Smooth muscle cell (in vitro differentiated cells): ENCODE results near the gene IL1RAPL1. TPM values are rescaled to one million over a fixed set of nuclear protein-coding genes. Genes with fewer than 3 reads are reported as not detected.

Source experiments
- DNase-seq: peaks from one replicate; lab custom pipeline; 2025; ENCODE audit not compliant: unreplicated experiment; lab: John Stamatoyannopoulos, UW
- H2AFZ ChIP-seq: fragments of 200-600 bp; sonication (generic); 2 replicates; pipeline ENCODE4 v1.6.0; 2016; ENCODE audit warnings: antibody characterized with exemption, low read depth, mild to moderate bottlenecking
- H3F3A ChIP-seq: fragments of 200-600 bp; sonication (generic); 2 replicates; pipeline ENCODE4 v1.6.0; 2017; ENCODE audit warnings: antibody characterized with exemption, low read depth
- H3K27ac ChIP-seq: fragments of 200-600 bp; sonication (generic); 2 replicates; pipeline ENCODE4 v1.5.1; 2016; ENCODE audit warnings: low read depth, mild to moderate bottlenecking
- H3K27me3 ChIP-seq: fragments of 200-600 bp; sonication (generic); 2 replicates; pipeline ENCODE4 v1.6.1; 2016; ENCODE audit warnings: low read depth, mild to moderate bottlenecking
- H3K36me3 ChIP-seq: fragments of 200-600 bp; sonication (generic); 2 replicates; pipeline ENCODE4 v1.5.1; 2016; ENCODE audit warnings: low read depth
- H3K4me1 ChIP-seq: fragments of 200-600 bp; sonication (generic); 2 replicates; pipeline ENCODE4 v1.5.1; 2016; ENCODE audit warnings: low read depth
- H3K4me2 ChIP-seq: fragments of 200-600 bp; sonication (generic); 2 replicates; pipeline ENCODE4 v1.6.0; 2016; ENCODE audit warnings: mild to moderate bottlenecking
- H3K4me3 ChIP-seq: fragments of 200-600 bp; sonication (generic); 2 replicates; pipeline ENCODE4 v1.5.1; 2016; ENCODE audit warnings: mild to moderate bottlenecking
- H3K79me2 ChIP-seq: fragments of 200-600 bp; sonication (generic); 2 replicates; pipeline ENCODE4 v1.6.0; 2016; ENCODE audit warnings: low read depth, mild to moderate bottlenecking
- H3K9ac ChIP-seq: fragments of 200-600 bp; sonication (generic); 2 replicates; pipeline ENCODE4 v1.6.0; 2016; ENCODE audit warnings: low read depth
- H3K9me3 ChIP-seq: fragments of 200-600 bp; sonication (generic); replicated peaks from 2 replicates; pipeline ENCODE4 v1.5.1; 2016; ENCODE audit warnings: low read depth
- H4K20me1 ChIP-seq: fragments of 200-600 bp; sonication (generic); 2 replicates; pipeline ENCODE4 v1.6.0; 2016; ENCODE audit warnings: low read depth
- WGBS: methylation state at CpG from one replicate; pipeline ENCODE4 v1.1.7; 2016; ENCODE audit warnings: low lambda C conversion rate; 5-methylcytosine and 5-hydroxymethylcytosine counted together
- polyA plus RNA-seq: library from polyadenylated mRNA; unstranded; fragments of >200 nt; fragmentation: Nextera tagmentation; extraction: Ambion mirVana; gene quantifications from 2 replicates; pipeline ENCODE4 v1.2.1, GENCODE V29; 2016
- total RNA-seq: library from RNA; depleted of rRNA; stranded (reverse); fragments of >200 nt; gene quantifications from 2 replicates; pipeline ENCODE4 v1.2.3, GENCODE V29; 2014
- TF ChIP-seq, protein P1 (sequence below): fragments of 200-600 bp; sonication (generic); IDR thresholded peaks from 2 replicates; pipeline ENCODE4 v1.5.1; 2017; ENCODE audit warnings: borderline replicate concordance, mild to moderate bottlenecking, antibody characterized with exemption; ENCODE audit not compliant: insufficient read depth, poor library complexity, severe bottlenecking

IL1RAPL1 gene
- total and polyA plus RNA-seq, 2 experiments from 2014 or later, result 0.04 TPM; not detected in 1

- TF ChIP-seq, protein P1, sequence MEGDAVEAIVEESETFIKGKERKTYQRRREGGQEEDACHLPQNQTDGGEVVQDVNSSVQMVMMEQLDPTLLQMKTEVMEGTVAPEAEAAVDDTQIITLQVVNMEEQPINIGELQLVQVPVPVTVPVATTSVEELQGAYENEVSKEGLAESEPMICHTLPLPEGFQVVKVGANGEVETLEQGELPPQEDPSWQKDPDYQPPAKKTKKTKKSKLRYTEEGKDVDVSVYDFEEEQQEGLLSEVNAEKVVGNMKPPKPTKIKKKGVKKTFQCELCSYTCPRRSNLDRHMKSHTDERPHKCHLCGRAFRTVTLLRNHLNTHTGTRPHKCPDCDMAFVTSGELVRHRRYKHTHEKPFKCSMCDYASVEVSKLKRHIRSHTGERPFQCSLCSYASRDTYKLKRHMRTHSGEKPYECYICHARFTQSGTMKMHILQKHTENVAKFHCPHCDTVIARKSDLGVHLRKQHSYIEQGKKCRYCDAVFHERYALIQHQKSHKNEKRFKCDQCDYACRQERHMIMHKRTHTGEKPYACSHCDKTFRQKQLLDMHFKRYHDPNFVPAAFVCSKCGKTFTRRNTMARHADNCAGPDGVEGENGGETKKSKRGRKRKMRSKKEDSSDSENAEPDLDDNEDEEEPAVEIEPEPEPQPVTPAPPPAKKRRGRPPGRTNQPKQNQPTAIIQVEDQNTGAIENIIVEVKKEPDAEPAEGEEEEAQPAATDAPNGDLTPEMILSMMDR, result no peak
- H3K27ac ChIP-seq, result no peak overlapping the region
- WGBS, result 72% methylated on average over 3 of the region's 3 CpGs
- DNase-seq, result no peak
- H3K9me3 ChIP-seq, result no peaks in the 10 kb centered on the region
- H2AFZ ChIP-seq, result no peak overlapping the region
- H3K9ac ChIP-seq, result no peak overlapping the region
- no peaks in the 10 kb centered on the region for H3K4me1 ChIP-seq
- H4K20me1 ChIP-seq, result no peaks in the 10 kb centered on the region
- H3K4me3 ChIP-seq, result no peak overlapping the region
- no peaks in the 10 kb centered on the region for H3F3A ChIP-seq
- no peaks in the 10 kb centered on the region for H3K79me2 ChIP-seq
- H3K4me2 ChIP-seq, result no peak overlapping the region
- H3K27me3 ChIP-seq, result no peaks in the 10 kb centered on the region
- H3K36me3 ChIP-seq, result no peaks in the 10 kb centered on the region
These were observed 51.5 kb downstream of the IL1RAPL1 start for GRCh38 chrX:28638775-28639174.

DNA sequence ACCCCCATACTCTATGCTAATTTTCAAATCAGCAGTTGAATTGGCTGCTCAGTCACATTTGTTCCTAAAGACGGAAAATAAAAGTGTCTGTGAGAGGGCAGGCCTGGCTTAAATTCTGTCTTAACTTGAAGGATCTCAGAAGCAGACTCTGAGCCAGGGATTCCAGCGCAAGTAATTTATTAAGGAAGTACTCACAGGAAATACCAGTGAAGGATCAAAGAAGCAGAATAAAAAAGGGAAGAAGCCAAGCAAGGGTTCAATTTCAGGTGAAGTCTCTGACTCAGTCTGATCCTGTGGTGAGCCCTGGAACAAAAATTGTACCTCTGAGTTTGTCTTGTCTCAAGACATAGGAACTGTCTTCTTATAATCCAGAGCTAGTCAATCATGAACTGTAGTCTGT lies 52.2 kb downstream of the IL1RAPL1 start:
- no peaks in the 10 kb centered on the region for H3F3A ChIP-seq
- no peaks in the 10 kb centered on the region for H3K27me3 ChIP-seq
- H3K36me3 ChIP-seq, result no peaks in the 10 kb centered on the region
- DNase-seq, result no peak
- no peaks in the 10 kb centered on the region for H3K9me3 ChIP-seq
- WGBS, result 47% methylated on average over 2 of the region's 2 CpGs
- H3K27ac ChIP-seq, result no peak overlapping the region
- H3K4me2 ChIP-seq, result no peak overlapping the region
- H3K4me3 ChIP-seq, result no peak overlapping the region
- H4K20me1 ChIP-seq, result no peaks in the 10 kb centered on the region
- H3K79me2 ChIP-seq, result no peaks in the 10 kb centered on the region
- TF ChIP-seq, protein P1, result no peak
- H3K9ac ChIP-seq, result no peak overlapping the region
- H3K4me1 ChIP-seq, result no peaks in the 10 kb centered on the region
- H2AFZ ChIP-seq, result no peak overlapping the region

- Histone ChIP-seq H3K4me1 (no peaks in the 10 kb centered on the region), H3K79me2 (no peaks in the 10 kb centered on the region), H3K27ac (no peak overlapping the region), H3K4me2 (no peak overlapping the region), H3K27me3 (no peaks in the 10 kb centered on the region), H3K4me3 (no peak overlapping the region), H4K20me1 (no peaks in the 10 kb centered on the region), H3F3A (no peaks in the 10 kb centered on the region), H2AFZ (no peak overlapping the region), H3K9me3 (peaks cover 2% of the 10 kb centered on the region), H3K36me3 (no peaks in the 10 kb centered on the region), H3K9ac (no peak overlapping the region)
- WGBS, result 73% methylated on average over 3 of the region's 3 CpGs
- TF ChIP-seq, protein P1, result no peak
- no peak for DNase-seq
These were observed 62.3 kb downstream of the IL1RAPL1 start for GRCh38 chrX:28649541-28649940.

DNA sequence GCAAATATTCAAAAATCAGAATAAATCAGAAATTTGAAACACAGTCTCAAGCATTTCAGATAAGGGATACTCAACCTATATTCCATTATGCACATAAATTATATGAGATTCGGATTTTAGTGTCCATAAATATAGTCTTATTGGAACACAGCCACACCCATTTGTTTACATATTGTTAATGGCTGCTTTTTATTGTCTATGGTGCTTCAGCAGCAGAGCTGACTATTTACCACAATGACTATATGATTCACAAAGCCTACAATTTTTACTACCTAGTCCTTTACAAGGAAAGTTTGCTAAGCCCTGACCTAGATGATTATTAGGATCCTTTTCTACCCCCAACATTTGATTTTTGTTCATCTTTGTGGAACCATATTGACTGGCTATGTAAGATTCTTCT lies 63.9 kb downstream of the IL1RAPL1 start:
- 56% methylated on average over 1 of the region's 1 CpG for WGBS
- Histone ChIP-seq H3K9ac (no peak overlapping the region), H3K36me3 (no peaks in the 10 kb centered on the region), H3K4me3 (no peak overlapping the region), H3K4me1 (no peaks in the 10 kb centered on the region), H3K4me2 (no peak overlapping the region), H3K27me3 (no peaks in the 10 kb centered on the region), H3K9me3 (peaks cover 3% of the 10 kb centered on the region), H3F3A (no peaks in the 10 kb centered on the region), H3K27ac (no peak overlapping the region), H4K20me1 (no peaks in the 10 kb centered on the region), H3K79me2 (no peaks in the 10 kb centered on the region), H2AFZ (no peak overlapping the region)
- DNase-seq, result no peak
- TF ChIP-seq, protein P1, result no peak
